Esophagus muscularis mucosa (tissue), 4 donors: ENCODE measurements around the gene AGXT. TPM values are rescaled to one million over a fixed set of nuclear protein-coding genes. Genes with fewer than 3 reads are reported as not detected.

Experiments
- DNase-seq: peaks from one replicate; pipeline ENCODE4 v3.0.0-alpha.2; 2017; ENCODE audit errors: extremely low spot score
- H3K27ac ChIP-seq, 4 donors: fragments of 200-600 bp; sonication (generic); replicated peaks in 1 of 4; 1 replicate in 3 of 4; 2 replicates in 1 of 4; pipeline ENCODE4 v1.5.1; 2016 to 2019; ENCODE audit warnings: mild to moderate bottlenecking in 1 of 4
- H3K27me3 ChIP-seq, 4 donors: fragments of 200-600 bp; sonication (generic); one replicate each; pipeline versions ENCODE4 v1.5.1 to v1.6.0; 2016 to 2019
- H3K36me3 ChIP-seq, 4 donors: fragments of 200-600 bp; sonication (generic); one replicate each; pipeline ENCODE4 v1.5.1; 2016 to 2019
- H3K4me1 ChIP-seq, 4 donors: fragments of 200-600 bp; sonication (generic); one replicate each; pipeline ENCODE4 v1.5.1; 2016 to 2019
- H3K4me3 ChIP-seq, 4 donors: fragments of 200-600 bp; sonication (generic); 1 replicate in 2 of 4; 2 replicates in 2 of 4; pipeline ENCODE4 v1.5.1; 2016 to 2019; ENCODE audit warnings: mild to moderate bottlenecking in 4 of 4, moderate library complexity in 1 of 4
- H3K9me3 ChIP-seq, 4 donors: fragments of 200-600 bp; sonication (generic); 1 replicate in 3 of 4; 2 replicates in 1 of 4; pipeline ENCODE4 v1.5.1; 2016 to 2019
- EP300 ChIP-seq: sonication (generic); formaldehyde crosslinking; IDR thresholded peaks from one replicate; pipeline ENCODE4 v1.6.1; 2017; ENCODE audit warnings: antibody characterized with exemption
- POLR2A ChIP-seq: fragments of 450-650 bp; IDR thresholded peaks from one replicate; pipeline ENCODE4 v1.6.1; 2017; ENCODE audit warnings: antibody characterized with exemption, moderate library complexity, mild to moderate bottlenecking, low read depth
- POLR2AphosphoS5 ChIP-seq, 2 donors: sonication (generic); formaldehyde crosslinking; IDR thresholded peaks; one replicate each; pipeline ENCODE4 v1.6.1; 2017; ENCODE audit warnings: antibody characterized with exemption in 2 of 2
- WGBS: methylation state at CpG from one replicate; pipeline ENCODE4 v1.1.5; 2018; 5-methylcytosine and 5-hydroxymethylcytosine counted together
- intact Hi-C: fragments of 100-400 bp; cut with DNase I; formaldehyde crosslinking; loops from one replicate; pipeline ENCODE4 v1.15.1; 2023
- total RNA-seq, 4 donors: library from RNA; depleted of rRNA; stranded (reverse); fragments of >200 nt; gene quantifications; one replicate each; pipeline versions ENCODE4 v1.1.0 to v1.2.1, GENCODE V29; 2016
- TF ChIP-seq, protein P1 (sequence below), 3 experiments: fragments of 200-600 bp in 2 of 3; fragments of 450-650 bp in 1 of 3; sonication (generic) in 2 of 3; IDR thresholded peaks; one replicate each; pipeline ENCODE4 v1.5.1; 2017 to 2019; ENCODE audit warnings: antibody characterized with exemption in 3 of 3, mild to moderate bottlenecking in 2 of 3, moderate library complexity in 1 of 3

Gene AGXT
- total RNA-seq, 4 donors from 2014 or later = not detected

DNA sequence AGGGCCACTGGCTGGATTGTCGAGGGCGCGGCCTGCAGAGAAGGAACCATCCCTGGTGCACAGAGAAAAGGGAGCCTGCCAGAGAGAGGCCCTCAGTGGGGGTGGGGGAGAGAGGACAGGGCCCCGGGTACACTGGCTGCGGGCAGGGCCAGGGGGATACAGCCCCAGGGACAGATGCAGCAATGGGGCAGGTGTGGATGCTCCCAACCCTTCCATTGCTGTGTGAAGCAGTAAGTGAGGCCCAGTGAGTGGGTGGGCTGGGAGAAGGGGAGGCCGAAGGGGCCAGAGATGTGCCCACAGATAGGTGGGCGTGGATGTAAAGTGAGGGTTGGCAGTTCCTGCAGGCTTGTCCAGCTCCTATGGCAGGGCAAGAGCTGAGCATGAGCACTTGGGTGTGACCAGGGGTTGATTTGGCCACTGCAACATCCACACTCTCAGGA, 7.4 kb downstream of the AGXT start:
- Histone ChIP-seq H3K9me3 (no peaks in the 10 kb centered on the region), H3K27me3 (peaks cover 0 to 5% (median 0%) of the 10 kb centered on the region in 4 donors), H3K4me1 (no peaks in the 10 kb centered on the region), H3K36me3 (no peaks in the 10 kb centered on the region), H3K27ac (no peak overlapping the region), H3K4me3 (no peak overlapping the region)
- TF ChIP-seq, protein P1, sequence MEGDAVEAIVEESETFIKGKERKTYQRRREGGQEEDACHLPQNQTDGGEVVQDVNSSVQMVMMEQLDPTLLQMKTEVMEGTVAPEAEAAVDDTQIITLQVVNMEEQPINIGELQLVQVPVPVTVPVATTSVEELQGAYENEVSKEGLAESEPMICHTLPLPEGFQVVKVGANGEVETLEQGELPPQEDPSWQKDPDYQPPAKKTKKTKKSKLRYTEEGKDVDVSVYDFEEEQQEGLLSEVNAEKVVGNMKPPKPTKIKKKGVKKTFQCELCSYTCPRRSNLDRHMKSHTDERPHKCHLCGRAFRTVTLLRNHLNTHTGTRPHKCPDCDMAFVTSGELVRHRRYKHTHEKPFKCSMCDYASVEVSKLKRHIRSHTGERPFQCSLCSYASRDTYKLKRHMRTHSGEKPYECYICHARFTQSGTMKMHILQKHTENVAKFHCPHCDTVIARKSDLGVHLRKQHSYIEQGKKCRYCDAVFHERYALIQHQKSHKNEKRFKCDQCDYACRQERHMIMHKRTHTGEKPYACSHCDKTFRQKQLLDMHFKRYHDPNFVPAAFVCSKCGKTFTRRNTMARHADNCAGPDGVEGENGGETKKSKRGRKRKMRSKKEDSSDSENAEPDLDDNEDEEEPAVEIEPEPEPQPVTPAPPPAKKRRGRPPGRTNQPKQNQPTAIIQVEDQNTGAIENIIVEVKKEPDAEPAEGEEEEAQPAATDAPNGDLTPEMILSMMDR (IDR thresholded peaks at IDR 0.05) = no peak
- TF ChIP-seq POLR2A (no peak), EP300 (no peak), POLR2AphosphoS5 (IDR thresholded peaks at IDR 0.05) (no peak)
- intact Hi-C loops = no loop called here
- no peak for DNase-seq
- 82% methylated on average over 7 of the region's 7 CpGs for WGBS

DNA sequence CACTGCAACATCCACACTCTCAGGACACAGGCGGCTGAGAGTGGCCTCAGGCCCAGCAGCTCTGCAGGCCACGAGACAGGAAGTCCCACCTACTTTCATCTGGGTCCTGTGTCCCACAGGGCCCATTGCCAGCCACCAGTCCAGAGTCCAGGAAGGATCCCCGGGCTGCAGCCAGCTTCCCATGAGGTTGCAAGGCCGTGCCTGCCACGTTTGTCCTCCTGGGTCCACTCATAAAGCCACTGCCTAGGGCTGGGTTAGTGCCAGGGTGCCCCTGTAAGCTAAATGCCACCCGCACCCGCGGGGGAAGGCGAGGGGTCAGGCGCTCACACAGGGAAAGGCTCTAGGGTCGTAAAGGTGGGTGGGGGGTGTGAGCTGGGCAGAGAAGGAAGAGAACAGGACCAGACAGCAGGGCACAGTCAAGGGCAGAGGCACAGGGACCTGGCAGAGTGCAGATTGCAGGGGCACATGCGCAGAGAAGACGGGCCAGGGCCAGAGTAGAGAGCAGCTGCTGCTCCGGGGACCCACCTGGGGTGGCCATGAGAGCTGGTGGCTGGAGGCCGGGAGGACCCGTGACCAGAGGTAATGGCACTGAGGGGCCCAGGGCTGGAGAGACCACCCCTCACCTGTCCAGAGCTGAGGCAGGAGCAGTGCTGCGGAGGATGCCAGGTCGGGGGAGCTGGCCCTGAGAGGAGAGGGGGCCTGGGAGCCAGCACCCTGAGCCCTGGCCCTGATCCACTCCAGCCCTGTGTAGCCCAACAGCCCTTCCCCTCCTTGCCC, 8.0 kb downstream of the AGXT start:
- Histone ChIP-seq H3K27me3 (no peaks in the 10 kb centered on the region), H3K4me3 (no peak overlapping the region), H3K9me3 (no peaks in the 10 kb centered on the region), H3K36me3 (no peaks in the 10 kb centered on the region), H3K27ac (no peak overlapping the region), H3K4me1 (no peaks in the 10 kb centered on the region)
- 86% methylated on average over 13 of the region's 18 CpGs for WGBS
- no peak for DNase-seq
- intact Hi-C loops = no loop called here
- TF ChIP-seq POLR2AphosphoS5 (IDR thresholded peaks at IDR 0.05) = no peak
- TF ChIP-seq POLR2A = no peak
- TF ChIP-seq, protein P1 (IDR thresholded peaks at IDR 0.05) = no peak
- no peak for TF ChIP-seq EP300

DNA sequence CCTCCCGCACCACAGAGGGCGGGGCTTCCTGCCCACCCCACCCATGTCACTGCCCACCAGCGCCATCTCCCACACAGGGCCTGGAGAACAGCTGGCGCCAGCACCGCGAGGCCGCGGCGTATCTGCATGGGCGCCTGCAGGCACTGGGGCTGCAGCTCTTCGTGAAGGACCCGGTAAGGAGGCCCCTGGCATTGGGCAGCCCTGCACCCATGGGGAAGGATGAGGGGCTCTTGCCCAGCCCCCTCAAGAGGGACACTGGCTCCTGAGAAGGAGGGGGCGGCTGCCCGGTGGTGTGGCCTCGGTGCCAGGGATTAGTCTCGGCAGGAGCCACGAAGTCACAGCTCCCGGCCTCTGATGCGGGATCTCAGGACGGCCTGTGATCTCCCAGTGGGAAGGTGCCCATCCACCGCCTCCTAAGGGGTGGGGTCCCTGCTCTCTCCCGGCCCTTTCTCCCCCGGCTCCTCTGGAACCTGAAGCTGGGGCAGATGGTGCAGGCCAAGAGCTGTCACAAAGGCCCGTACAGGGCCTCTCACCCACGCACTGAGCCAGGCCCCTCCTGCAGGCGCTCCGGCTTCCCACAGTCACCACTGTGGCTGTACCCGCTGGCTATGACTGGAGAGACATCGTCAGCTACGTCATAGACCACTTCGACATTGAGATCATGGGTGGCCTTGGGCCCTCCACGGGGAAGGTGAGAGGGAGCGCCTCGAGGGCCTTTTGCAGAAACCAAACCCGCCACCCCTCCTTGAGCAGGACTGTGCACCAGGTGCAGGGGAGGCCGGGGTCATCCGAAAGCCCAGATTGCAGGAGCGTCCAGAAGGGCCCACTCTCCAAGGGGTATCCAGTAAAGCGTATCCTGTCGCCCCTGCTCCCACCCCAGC, 9.1 kb downstream of the AGXT start:
- no peak for DNase-seq
- Histone ChIP-seq H3K9me3 (no peaks in the 10 kb centered on the region), H3K27ac (no peak overlapping the region), H3K27me3 (no peaks in the 10 kb centered on the region), H3K4me1 (no peaks in the 10 kb centered on the region), H3K36me3 (no peaks in the 10 kb centered on the region), H3K4me3 (no peak overlapping the region)
- TF ChIP-seq, protein P1 (IDR thresholded peaks at IDR 0.05) = no peak
- TF ChIP-seq POLR2AphosphoS5 (IDR thresholded peaks at IDR 0.05) = no peak
- no peak for TF ChIP-seq POLR2A
- no peak for TF ChIP-seq EP300
- intact Hi-C loops = no loop called here
- 88% methylated on average over 8 of the region's 40 CpGs for WGBS

DNA sequence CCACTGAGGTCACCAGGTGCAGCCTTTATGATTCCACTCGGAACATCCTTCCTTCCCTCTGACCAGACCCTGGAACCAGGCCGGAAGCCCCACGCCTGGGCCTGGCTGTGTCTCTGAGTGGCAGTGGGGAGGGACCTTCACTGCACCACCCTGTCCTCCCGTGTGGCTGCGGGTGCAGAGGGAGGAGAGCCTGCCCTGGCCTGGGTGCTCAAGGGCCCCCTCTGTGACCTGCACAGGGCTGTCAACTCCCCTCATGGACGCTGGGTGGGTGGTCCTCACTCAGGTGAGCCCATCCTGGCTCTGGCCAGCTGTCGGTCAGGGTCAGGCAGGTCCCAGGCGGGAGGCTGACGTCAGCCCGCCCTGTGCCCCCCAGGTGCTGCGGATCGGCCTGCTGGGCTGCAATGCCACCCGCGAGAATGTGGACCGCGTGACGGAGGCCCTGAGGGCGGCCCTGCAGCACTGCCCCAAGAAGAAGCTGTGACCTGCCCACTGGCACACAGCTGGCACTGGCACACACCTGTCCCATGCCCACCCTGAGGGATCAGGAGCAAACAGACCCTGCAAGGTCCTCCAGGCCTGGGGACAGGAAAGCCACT, 9.8 kb downstream of the AGXT start:
- no peaks in the 10 kb centered on the region for H3K4me1 ChIP-seq
- no peaks in the 10 kb centered on the region for H3K9me3 ChIP-seq
- H3K27ac ChIP-seq = no peak overlapping the region
- intact Hi-C loops = no loop called here
- no peaks in the 10 kb centered on the region for H3K27me3 ChIP-seq
- 83% methylated on average over 4 of the region's 18 CpGs for WGBS
- H3K4me3 ChIP-seq = no peak overlapping the region
- TF ChIP-seq EP300 = no peak
- TF ChIP-seq, protein P1 (IDR thresholded peaks at IDR 0.05) = no peak
- no peak for TF ChIP-seq POLR2A
- TF ChIP-seq POLR2AphosphoS5 (IDR thresholded peaks at IDR 0.05) = no peak
- no peaks in the 10 kb centered on the region for H3K36me3 ChIP-seq
- DNase-seq = no peak
